IMR-90 (cell line): Measurements from ENCODE around the gene NEGR1. TPM values are rescaled to one million over a fixed set of nuclear protein-coding genes. Genes with fewer than 3 reads are reported as not detected.
A peak's percentile ranks its signal among the peaks of the same experiment; 100 is the strongest.

Experiments used
- ATAC-seq: fragments of 200-7000 bp; cut with Tn5 transposase; 2 replicates; pipeline ENCODE4 v1.9.1; 2020; ENCODE audit warnings: low read depth, mild to moderate bottlenecking, moderate library complexity
- BruUV-seq: library from RNA; stranded (reverse); fragments of 400-500 nt; replicated peaks from 2 replicates; lab custom pipeline; 2021; lab: Mats Ljungman, UMichigan
- CTCF ChIA-PET: fragments of 300-600 bp; formaldehyde crosslinking; extraction: SDS; loops from one replicate; lab custom pipeline; 2021; ENCODE audit warnings: antibody characterized with exemption; lab: Yijun Ruan, JAX
- POLR2A ChIA-PET: fragments of 300-600 bp; sonication (Branson Sonifier 250); formaldehyde crosslinking; loops from one replicate; lab custom pipeline; 2022; ENCODE audit warnings: antibody characterized with exemption; ENCODE audit not compliant: unreplicated experiment; lab: Charles Lee
- DNase-seq: peaks from one replicate; pipeline ENCODE4 v3.0.0; 2013
- H2AFZ ChIP-seq: replicated peaks from 2 replicates; pipeline ENCODE3; 2013; ENCODE audit warnings: low read length, mild to moderate bottlenecking; ENCODE audit not compliant: poor library complexity
- H2AK5ac ChIP-seq: 2 replicates; pipeline ENCODE4 v1.6.1; 2013; ENCODE audit warnings: low read depth, low read length, inconsistent platforms
- H2AK9ac ChIP-seq: replicated peaks from 2 replicates; pipeline ENCODE3; 2013; ENCODE audit warnings: mild to moderate bottlenecking, low read depth, low read length, moderate library complexity; ENCODE audit not compliant: poor library complexity
- H2BK120ac ChIP-seq: 2 replicates; pipeline ENCODE4 v1.6.1; 2013; ENCODE audit warnings: low read depth, low read length, inconsistent platforms
- H2BK15ac ChIP-seq: 3 replicates; pipeline ENCODE4 v1.6.1; 2013; ENCODE audit warnings: low read depth, low read length, inconsistent platforms
- H2BK20ac ChIP-seq: 2 replicates; pipeline ENCODE4 v1.6.1; 2013; ENCODE audit warnings: low read depth, mild to moderate bottlenecking, inconsistent platforms, low read length, moderate library complexity
- H2BK5ac ChIP-seq: 2 replicates; pipeline ENCODE4 v1.6.1; 2013; ENCODE audit warnings: mild to moderate bottlenecking, low read depth, low read length, inconsistent platforms; ENCODE audit not compliant: poor library complexity, severe bottlenecking
- H3K14ac ChIP-seq: replicated peaks from 2 replicates; pipeline ENCODE4 v1.6.1; 2013; ENCODE audit warnings: low read depth, low read length, inconsistent platforms
- H3K18ac ChIP-seq: 2 replicates; pipeline ENCODE4 v1.6.1; 2013; ENCODE audit warnings: low read depth, low read length, control low read depth
- H3K23ac ChIP-seq: 2 replicates; pipeline ENCODE4 v1.6.1; 2013; ENCODE audit warnings: low read depth, low read length, inconsistent platforms
- H3K27ac ChIP-seq: 2 replicates; pipeline ENCODE4 v1.5.1; 2013; ENCODE audit warnings: mild to moderate bottlenecking, control low read depth, low read length; ENCODE audit not compliant: insufficient read depth
- H3K27me3 ChIP-seq: 2 replicates; pipeline ENCODE4 v1.6.1; 2013; ENCODE audit warnings: low read length; ENCODE audit not compliant: control insufficient read depth, insufficient read depth
- H3K36me3 ChIP-seq: 2 replicates; pipeline ENCODE4 v1.6.1; 2013; ENCODE audit warnings: low read length, mixed read lengths; ENCODE audit not compliant: control insufficient read depth, insufficient read depth
- H3K4ac ChIP-seq: 2 replicates; pipeline ENCODE4 v1.6.1; 2013; ENCODE audit warnings: low read depth, low read length, inconsistent platforms
- H3K4me1 ChIP-seq: 2 replicates; pipeline ENCODE4 v1.6.1; 2013; ENCODE audit warnings: low read length, mixed read lengths; ENCODE audit not compliant: control insufficient read depth, insufficient read depth
- H3K4me2 ChIP-seq: 2 replicates; pipeline ENCODE4 v1.6.1; 2013; ENCODE audit warnings: low read depth, mild to moderate bottlenecking, control low read depth, low read length, moderate library complexity
- H3K4me3 ChIP-seq: 2 replicates; pipeline ENCODE4 v1.5.1; 2013; ENCODE audit warnings: low read depth, mild to moderate bottlenecking, control low read depth, low read length, moderate library complexity; ENCODE audit not compliant: insufficient read depth
- H3K56ac ChIP-seq: 2 replicates; pipeline ENCODE4 v1.6.1; 2013; ENCODE audit warnings: low read length, inconsistent platforms; ENCODE audit not compliant: insufficient read depth; ENCODE audit errors: extremely low read depth
- H3K79me1 ChIP-seq, 2 experiments: 2 replicates each; pipeline ENCODE4 v1.6.1; 2013; ENCODE audit warnings: low read length in 2 of 2, inconsistent platforms in 1 of 2, low read depth in 1 of 2
- H3K9ac ChIP-seq: 2 replicates; pipeline ENCODE4 v1.6.1; 2013; ENCODE audit warnings: low read depth, low read length, control low read depth
- H3K9me1 ChIP-seq: 2 replicates; pipeline ENCODE4 v1.6.1; 2013; ENCODE audit warnings: low read length, inconsistent platforms; ENCODE audit not compliant: insufficient read depth
- H3K9me3 ChIP-seq: 2 replicates; pipeline ENCODE4 v1.6.1; 2013; ENCODE audit warnings: low read length; ENCODE audit not compliant: control insufficient read depth, insufficient read depth
- H4K20me1 ChIP-seq: 2 replicates; pipeline ENCODE4 v1.6.1; 2013; ENCODE audit warnings: low read length, inconsistent platforms; ENCODE audit not compliant: insufficient read depth
- H4K5ac ChIP-seq: 2 replicates; pipeline ENCODE4 v1.6.1; 2013; ENCODE audit warnings: mild to moderate bottlenecking, low read depth, low read length, control low read depth
- H4K8ac ChIP-seq, 2 experiments: 2 replicates each; pipeline ENCODE4 v1.6.1; 2013; ENCODE audit warnings: low read depth in 2 of 2, low read length in 2 of 2, control low read depth in 1 of 2, inconsistent platforms in 1 of 2
- H4K91ac ChIP-seq: 2 replicates; pipeline ENCODE4 v1.6.1; 2013; ENCODE audit warnings: low read depth, low read length, inconsistent platforms; ENCODE audit not compliant: insufficient read depth
- BHLHE40 ChIP-seq: fragments of 150-350 bp; IDR thresholded peaks from 2 replicates; pipeline ENCODE4 v1.6.1; 2016; ENCODE audit warnings: mild to moderate bottlenecking, low read depth, low read length
- FOS ChIP-seq: fragments of 150-350 bp; IDR thresholded peaks from 2 replicates; pipeline ENCODE4 v1.6.1; 2016; ENCODE audit warnings: low read depth, low read length
- WGBS, 2 experiments: methylation state at CpG; one replicate each; pipeline versions ENCODE4 v1.1.5 to v1.1.7; 2013; ENCODE audit warnings: missing lambda C conversion rate in 2 of 2; ENCODE audit not compliant: insufficient read length in 1 of 2; ENCODE audit errors: extremely low coverage in 2 of 2; 5-methylcytosine and 5-hydroxymethylcytosine counted together
- dilution Hi-C: fragments of 300-500 bp; cut with HindIII; formaldehyde crosslinking; loops from one replicate; pipeline ENCODE4 v1.14.3; 2018; ENCODE audit warnings: low sequenced_read_pairs; ENCODE audit not compliant: unreplicated experiment
- in situ Hi-C: fragments of 300-500 bp; cut with MboI; formaldehyde crosslinking; loops from 3 replicates; pipeline ENCODE4 v1.14.3; 2019; ENCODE audit warnings: low sequenced_read_pairs, inconsistent platforms, mixed read lengths
- intact Hi-C: fragments of 100-400 bp; cut with micrococcal nuclease; formaldehyde crosslinking; loops from 2 replicates; pipeline ENCODE4 v1.10.0; 2022
- polyA plus RNA-seq, 3 experiments: library from polyadenylated mRNA; depleted of rRNA; stranded (reverse); fragments of >200 nt; gene quantifications; 2 replicates each; pipeline ENCODE4 v1.2.3, GENCODE V29; 2012; ENCODE audit warnings: low replicate concordance in 1 of 3
- total RNA-seq: library from RNA; depleted of rRNA; stranded (reverse); fragments of >200 nt; gene quantifications from 2 replicates; pipeline ENCODE4 v1.2.3, GENCODE V29; 2012
- TF ChIP-seq, protein P1 (sequence below): fragments of 150-350 bp; IDR thresholded peaks from 2 replicates; pipeline ENCODE4 v1.6.1; 2017; ENCODE audit warnings: mild to moderate bottlenecking, antibody characterized with exemption, low read length, low read depth

The NEGR1 gene
- total and polyA plus RNA-seq, 2 of the 4 experiments (the other 2 are of a cell fraction), result 5.1 to 9.1 TPM

DNA sequence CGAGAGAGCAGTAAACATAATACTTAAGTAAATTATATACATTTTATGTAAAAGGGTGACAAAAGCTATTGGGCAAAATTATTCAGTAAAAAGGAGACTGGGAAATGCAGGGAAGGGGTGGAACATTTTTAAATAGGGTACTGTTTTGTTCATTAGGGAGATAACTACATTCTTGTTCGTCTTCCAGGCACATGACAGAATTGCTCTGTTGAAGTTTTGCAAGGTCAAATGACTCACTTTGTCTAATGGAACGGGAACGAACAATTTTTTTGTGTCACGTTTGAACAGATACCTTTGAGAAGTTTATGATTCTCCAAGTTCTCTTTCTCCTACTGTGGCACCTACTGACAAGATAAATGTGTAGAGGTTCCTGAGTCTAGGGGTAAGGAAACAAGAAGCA, 819.2 kb downstream of the NEGR1 start:
- H3K27ac ChIP-seq, result no peak overlapping the region
- no CpG with 5 or more reads among the region's 5 CpGs for WGBS, 2 experiments
- CTCF ChIA-PET, result no interaction called here
- dilution Hi-C loops (no loop called here), intact Hi-C loops (no loop called here), in situ Hi-C loops (no loop called here)
- H3K9me3 ChIP-seq, result no peaks in the 10 kb centered on the region
- TF ChIP-seq, protein P1, sequence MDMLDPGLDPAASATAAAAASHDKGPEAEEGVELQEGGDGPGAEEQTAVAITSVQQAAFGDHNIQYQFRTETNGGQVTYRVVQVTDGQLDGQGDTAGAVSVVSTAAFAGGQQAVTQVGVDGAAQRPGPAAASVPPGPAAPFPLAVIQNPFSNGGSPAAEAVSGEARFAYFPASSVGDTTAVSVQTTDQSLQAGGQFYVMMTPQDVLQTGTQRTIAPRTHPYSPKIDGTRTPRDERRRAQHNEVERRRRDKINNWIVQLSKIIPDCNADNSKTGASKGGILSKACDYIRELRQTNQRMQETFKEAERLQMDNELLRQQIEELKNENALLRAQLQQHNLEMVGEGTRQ, result peak; percentile 22; the same call in 1 of the 2 replicates
- TF ChIP-seq BHLHE40 (peak; percentile 77), FOS (no peak)
- no peak overlapping the region for H2BK20ac ChIP-seq
- H2BK15ac ChIP-seq, result no peak overlapping the region
- no peaks in the 10 kb centered on the region for H3K79me1 ChIP-seq
- peak; percentile 30 for DNase-seq
- H3K4ac ChIP-seq, result no peak overlapping the region
- H3K14ac ChIP-seq, result no peak overlapping the region
- H3K4me3 ChIP-seq, result no peak overlapping the region
- no peaks in the 10 kb centered on the region for H3K27me3 ChIP-seq
- H4K20me1 ChIP-seq, result no peaks in the 10 kb centered on the region
- H3K9ac ChIP-seq, result no peak overlapping the region
- H3K4me1 ChIP-seq, result peaks cover 2% of the 10 kb centered on the region; the same call in 1 of the 2 replicates
- no peak overlapping the region for H3K18ac ChIP-seq
- BruUV-seq, result no TSS peak
- no peaks in the 10 kb centered on the region for H3K9me1 ChIP-seq
- H2AK5ac ChIP-seq, result no peak overlapping the region
- no peak overlapping the region for H2AK9ac ChIP-seq
- no peak overlapping the region for H4K5ac ChIP-seq
- no peak overlapping the region for H3K56ac ChIP-seq
- ATAC-seq, result peak; percentile 18
- no peak overlapping the region for H4K91ac ChIP-seq
- POLR2A ChIA-PET, result no interaction called here
- no peak overlapping the region for H4K8ac ChIP-seq
- H2AFZ ChIP-seq, result no peak overlapping the region
- H3K23ac ChIP-seq, result no peak overlapping the region
- no peaks in the 10 kb centered on the region for H3K36me3 ChIP-seq
- H3K4me2 ChIP-seq, result no peak overlapping the region
- no peak overlapping the region for H2BK5ac ChIP-seq
- no peak overlapping the region for H2BK120ac ChIP-seq
